Endothelial cell of umbilical vein (primary cell): ENCODE results near the gene MUTYH. TPM values are rescaled to one million over a fixed set of nuclear protein-coding genes. Genes with fewer than 3 reads are reported as not detected.

Experiments
- BruUV-seq: library from RNA; stranded (reverse); fragments of 400-500 nt; replicated peaks from 2 replicates; lab custom pipeline; 2021; lab: Mats Ljungman, UMichigan
- CTCF ChIA-PET: fragments of 300-600, 350-600 bp; sonication (Branson Sonifier 250); formaldehyde crosslinking; loops from one replicate; lab custom pipeline; 2021; ENCODE audit warnings: antibody characterized with exemption, inconsistent platforms; lab: Charles Lee
- POLR2A ChIA-PET: fragments of 300-600, 350-600 bp; sonication (Branson Sonifier 250); formaldehyde crosslinking; loops from one replicate; lab custom pipeline; 2021; ENCODE audit warnings: antibody characterized with exemption, inconsistent platforms; lab: Charles Lee
- DNase-seq: peaks from one replicate; pipeline ENCODE4 v3.0.0-alpha.2; 2011; ENCODE audit warnings: low read depth, low spot score
- FAIRE-seq: peaks from 2 replicates; lab custom pipeline; 2011; peaks lifted over from hg19 to GRCh38; lab: Jason Lieb, UNC
- H2AFZ ChIP-seq: 2 replicates; pipeline ENCODE4 v1.6.0; 2012; ENCODE audit warnings: low read depth, low read length, control low read depth, inconsistent platforms
- H3K27ac ChIP-seq: 2 replicates; pipeline ENCODE4 v1.5.1; 2011; ENCODE audit warnings: low read depth, mild to moderate bottlenecking, control low read depth, low read length, moderate library complexity; ENCODE audit not compliant: insufficient read depth
- H3K27me3 ChIP-seq, 2 experiments: 2 replicates each; pipeline versions ENCODE4 v1.6.0 to v1.6.1; 2011; ENCODE audit warnings: low read length in 2 of 2, mixed read lengths in 1 of 2; ENCODE audit not compliant: control insufficient read depth in 2 of 2, insufficient read depth in 2 of 2
- H3K36me3 ChIP-seq, 2 experiments: 2 replicates in 1 of 2; 3 replicates in 1 of 2; pipeline ENCODE4 v1.5.1; 2011; ENCODE audit warnings: low read length in 2 of 2, mild to moderate bottlenecking in 1 of 2, moderate library complexity in 1 of 2; ENCODE audit not compliant: control insufficient read depth in 2 of 2, insufficient read depth in 2 of 2; ENCODE audit errors: extremely low read depth in 1 of 2
- H3K4me1 ChIP-seq: 3 replicates; pipeline ENCODE4 v1.5.1; 2011; ENCODE audit warnings: mild to moderate bottlenecking, low read length; ENCODE audit not compliant: control insufficient read depth, insufficient read depth; ENCODE audit errors: extremely low read depth
- H3K4me2 ChIP-seq: 2 replicates; pipeline ENCODE4 v1.6.1; 2011; ENCODE audit warnings: low read length, control low read depth, mixed read lengths; ENCODE audit not compliant: insufficient read depth
- H3K4me3 ChIP-seq, 3 experiments: fragments of 200-600 bp in 1 of 3; sonication (generic), shearing (Covaris generic) in 1 of 3; replicated peaks in 1 of 3; 2 replicates each; pipeline ENCODE4 v1.5.1; 2011 to 2016; ENCODE audit warnings: control low read depth in 3 of 3, low read length in 3 of 3, mild to moderate bottlenecking in 2 of 3, inconsistent platforms in 1 of 3, low read depth in 1 of 3, moderate library complexity in 1 of 3; ENCODE audit not compliant: insufficient read depth in 1 of 3
- H3K79me2 ChIP-seq: 2 replicates; pipeline ENCODE4 v1.6.0; 2012; ENCODE audit warnings: low read length, inconsistent platforms; ENCODE audit not compliant: control insufficient read depth, insufficient read depth
- H3K9ac ChIP-seq: replicated peaks from 2 replicates; pipeline ENCODE3; 2011; ENCODE audit warnings: low read length, control low read depth; ENCODE audit not compliant: insufficient read depth; ENCODE audit errors: extremely low read depth
- H3K9me1 ChIP-seq: replicated peaks from 3 replicates; pipeline ENCODE4 v1.6.0; 2011; ENCODE audit warnings: mild to moderate bottlenecking, low read length; ENCODE audit not compliant: control insufficient read depth, insufficient read depth; ENCODE audit errors: extremely low read depth
- H3K9me3 ChIP-seq: replicated peaks from 2 replicates; pipeline ENCODE4 v1.5.1; 2012; ENCODE audit warnings: low read length, inconsistent platforms; ENCODE audit not compliant: control insufficient read depth, insufficient read depth
- H4K20me1 ChIP-seq: replicated peaks from 2 replicates; pipeline ENCODE3; 2011; ENCODE audit warnings: mild to moderate bottlenecking, low read length; ENCODE audit not compliant: control insufficient read depth, insufficient read depth; ENCODE audit errors: extremely low read depth
- EZH2 ChIP-seq: IDR thresholded peaks from 2 replicates; pipeline ENCODE4 v1.6.1; 2012; ENCODE audit warnings: borderline replicate concordance, low read depth, mild to moderate bottlenecking, moderate library complexity, low read length, inconsistent platforms; ENCODE audit not compliant: severe bottlenecking
- FOS ChIP-seq: IDR thresholded peaks from 2 replicates; pipeline ENCODE4 v1.6.1; 2011; ENCODE audit warnings: mild to moderate bottlenecking, low read length, moderate library complexity, borderline replicate concordance; ENCODE audit not compliant: insufficient read depth
- GATA2 ChIP-seq: IDR thresholded peaks from 2 replicates; pipeline ENCODE4 v1.7.0; 2011; ENCODE audit warnings: low read depth, mild to moderate bottlenecking, moderate library complexity, mixed read lengths, low read length; ENCODE audit not compliant: insufficient read length, insufficient read depth
- JUN ChIP-seq: IDR thresholded peaks from 2 replicates; pipeline ENCODE4 v1.6.1; 2011; ENCODE audit warnings: borderline replicate concordance, low read depth; ENCODE audit not compliant: insufficient read length, insufficient read depth
- MYC ChIP-seq: IDR thresholded peaks from one replicate; pipeline ENCODE4 v1.6.1; 2011; ENCODE audit warnings: mild to moderate bottlenecking, low read depth, low read length
- POLR2A ChIP-seq: IDR thresholded peaks from 2 replicates; pipeline ENCODE4 v1.6.1; 2012; ENCODE audit warnings: low read depth, mild to moderate bottlenecking, control low read depth, low read length
- POLR2AphosphoS5 ChIP-seq: IDR thresholded peaks from 2 replicates; pipeline ENCODE4 v1.6.1; 2012; ENCODE audit warnings: low read depth, mild to moderate bottlenecking, control low read depth, low read length, moderate library complexity; ENCODE audit not compliant: insufficient read depth
- dilution Hi-C: fragments of 300-500 bp; cut with MboI; formaldehyde crosslinking; loops from one replicate; pipeline ENCODE4 v1.15.0; 2019; ENCODE audit warnings: low sequenced_read_pairs; ENCODE audit not compliant: extremely low pct_ligation_motif_present
- intact Hi-C: fragments of 100-400 bp; cut with micrococcal nuclease; formaldehyde crosslinking; loops from one replicate; pipeline ENCODE4 v1.10.0; 2022
- polyA plus RNA-seq, 4 experiments: library from polyadenylated mRNA; depleted of rRNA in 3 of 4; stranded (reverse) in 3 of 4; unstranded in 1 of 4; fragments of >200 nt; gene quantifications; 2 replicates each; pipeline versions ENCODE4 v1.2.1 to v1.2.3, GENCODE V29; 2011 to 2012; ENCODE audit warnings: missing spikeins in 1 of 4
- total RNA-seq: library from RNA; stranded (reverse); gene quantifications from 2 replicates; pipeline ENCODE4 v1.2.3, GENCODE V29; 2021
- TF ChIP-seq, protein P1 (sequence below), 2 donors: IDR thresholded peaks; 1 replicate in 1 of 2; 2 replicates in 1 of 2; pipeline ENCODE4 v1.5.1; 2011; ENCODE audit warnings: low read length in 2 of 2, mild to moderate bottlenecking in 2 of 2, moderate library complexity in 2 of 2, control low read depth in 1 of 2, inconsistent platforms in 1 of 2, low read depth in 1 of 2; ENCODE audit not compliant: insufficient read depth in 1 of 2; ENCODE audit errors: extremely low read depth in 1 of 2
- TF ChIP-seq, protein P2 (sequence below): IDR thresholded peaks from 2 replicates; pipeline ENCODE4 v1.6.1; 2011; ENCODE audit not compliant: insufficient read depth, insufficient read length

The MUTYH gene
- total and polyA plus RNA-seq, 2 donors (not counting 3 experiments of a cell fraction or from before 2014, with no cell fraction given) = 12.3 to 16.6 TPM

DNA sequence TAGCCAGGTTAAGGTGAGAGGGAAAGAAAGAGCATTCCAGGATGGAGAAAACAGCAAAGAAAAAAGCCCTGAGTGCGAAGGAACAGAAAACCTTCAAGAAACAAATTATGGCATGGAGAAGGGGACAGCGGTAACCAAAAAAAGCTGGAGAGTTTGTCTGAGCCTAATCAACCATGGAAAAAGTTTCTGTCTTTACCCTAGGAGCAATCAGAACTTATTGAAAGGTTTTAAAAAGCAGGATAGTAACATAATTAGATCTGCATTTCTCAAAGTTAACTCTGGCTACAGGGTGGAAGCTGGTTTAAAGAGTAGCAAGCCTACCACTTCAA is 39.6 kb downstream of the MUTYH start:
- peaks cover 6% of the 10 kb centered on the region for H3K4me1 ChIP-seq
- H3K36me3 ChIP-seq = no peaks in the 10 kb centered on the region
- H3K27ac ChIP-seq = no peak overlapping the region
- FAIRE-seq (no peak), DNase-seq (no peak)
- no peaks in the 10 kb centered on the region for H3K9me1 ChIP-seq
- no peak overlapping the region for H3K4me2 ChIP-seq
- no peaks in the 10 kb centered on the region for H3K27me3 ChIP-seq
- no peaks in the 10 kb centered on the region for H3K79me2 ChIP-seq
- no peak overlapping the region for H3K4me3 ChIP-seq
- intact Hi-C loops (loop anchor here (1.0 to 5.0 kb wide), 5 partner anchors 94 to 503 kb away; partner anchors contain the start of gene ZSWIM5), dilution Hi-C loops (no loop called here)
- no peak overlapping the region for H2AFZ ChIP-seq
- CTCF ChIA-PET = interaction anchor here (0.7 to 9.9 kb wide), 12 partner anchors 17 to 465 kb away, joined by 3 to 556 read pairs (median 5); partner anchors contain the start of genes HECTD3, MUTYH, TOE1 and UROD
- TF ChIP-seq, protein P1, sequence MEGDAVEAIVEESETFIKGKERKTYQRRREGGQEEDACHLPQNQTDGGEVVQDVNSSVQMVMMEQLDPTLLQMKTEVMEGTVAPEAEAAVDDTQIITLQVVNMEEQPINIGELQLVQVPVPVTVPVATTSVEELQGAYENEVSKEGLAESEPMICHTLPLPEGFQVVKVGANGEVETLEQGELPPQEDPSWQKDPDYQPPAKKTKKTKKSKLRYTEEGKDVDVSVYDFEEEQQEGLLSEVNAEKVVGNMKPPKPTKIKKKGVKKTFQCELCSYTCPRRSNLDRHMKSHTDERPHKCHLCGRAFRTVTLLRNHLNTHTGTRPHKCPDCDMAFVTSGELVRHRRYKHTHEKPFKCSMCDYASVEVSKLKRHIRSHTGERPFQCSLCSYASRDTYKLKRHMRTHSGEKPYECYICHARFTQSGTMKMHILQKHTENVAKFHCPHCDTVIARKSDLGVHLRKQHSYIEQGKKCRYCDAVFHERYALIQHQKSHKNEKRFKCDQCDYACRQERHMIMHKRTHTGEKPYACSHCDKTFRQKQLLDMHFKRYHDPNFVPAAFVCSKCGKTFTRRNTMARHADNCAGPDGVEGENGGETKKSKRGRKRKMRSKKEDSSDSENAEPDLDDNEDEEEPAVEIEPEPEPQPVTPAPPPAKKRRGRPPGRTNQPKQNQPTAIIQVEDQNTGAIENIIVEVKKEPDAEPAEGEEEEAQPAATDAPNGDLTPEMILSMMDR (IDR thresholded peaks at IDR 0.05; ENCODE audit: extremely low read depth in 1 of 2, insufficient read depth in 1 of 2, low read depth in 1 of 2, low read length in 2 of 2) = no peak
- TF ChIP-seq FOS (no peak), JUN (no peak), GATA2 (no peak), EZH2 (no peak), POLR2A (no peak), POLR2AphosphoS5 (no peak), MYC (no peak)
- TF ChIP-seq, protein P2, sequence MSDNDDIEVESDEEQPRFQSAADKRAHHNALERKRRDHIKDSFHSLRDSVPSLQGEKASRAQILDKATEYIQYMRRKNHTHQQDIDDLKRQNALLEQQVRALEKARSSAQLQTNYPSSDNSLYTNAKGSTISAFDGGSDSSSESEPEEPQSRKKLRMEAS = no peak
- H3K9me3 ChIP-seq = no peaks in the 10 kb centered on the region
- no peaks in the 10 kb centered on the region for H4K20me1 ChIP-seq
- H3K9ac ChIP-seq = no peak overlapping the region
- POLR2A ChIA-PET = no interaction called here
- BruUV-seq = no TSS peak
